NCI-H460 (cell line): Measurements from ENCODE around the gene SMAD1. TPM values are rescaled to one million over a fixed set of nuclear protein-coding genes. Genes with fewer than 3 reads are reported as not detected.

Source experiments
- DNase-seq: peaks from one replicate; pipeline ENCODE4 v3.0.0-alpha.2; 2016; ENCODE audit warnings: low read depth; ENCODE audit errors: extremely low read depth
- total RNA-seq: library from RNA; depleted of rRNA; stranded (reverse); fragments of >200 nt; shearing (Covaris generic); gene quantifications from 2 replicates; pipeline ENCODE4 v1.2.3, GENCODE V29; 2014

Gene SMAD1
- total RNA-seq, 1 experiment from 2014 or later: 23.1 TPM

- DNase-seq: no peak
These were observed 6.0 kb downstream of the SMAD1 start for GRCh38 chr4:145487631-145488030.

GRCh38 chr4:145488310-145488709 lies 6.7 kb downstream of the SMAD1 start:
- DNase-seq: no peak

GRCh38 chr4:145489556-145489955 lies 7.9 kb downstream of the SMAD1 start:
- DNase-seq: no peak

GRCh38 chr4:145490361-145490760 lies 8.7 kb downstream of the SMAD1 start:
- no peak for DNase-seq

- no peak for DNase-seq
These were observed 9.1 kb downstream of the SMAD1 start for GRCh38 chr4:145490796-145491195.

GRCh38 chr4:145492376-145492775 lies 10.7 kb downstream of the SMAD1 start:
- DNase-seq: no peak

GRCh38 chr4:145493166-145493565 lies 11.5 kb downstream of the SMAD1 start:
- DNase-seq: no peak

- no peak for DNase-seq
These were observed 13.1 kb downstream of the SMAD1 start for GRCh38 chr4:145494666-145495270.

- no peak for DNase-seq
These were observed 14.6 kb downstream of the SMAD1 start for GRCh38 chr4:145496292-145496691.

- DNase-seq: no peak
These were observed 15.8 kb downstream of the SMAD1 start for GRCh38 chr4:145497199-145498149.

GRCh38 chr4:145498430-145498829 lies 16.8 kb downstream of the SMAD1 start:
- no peak for DNase-seq

GRCh38 chr4:145501051-145501660 lies 19.5 kb downstream of the SMAD1 start:
- DNase-seq: no peak

GRCh38 chr4:145502809-145503208 lies 21.2 kb downstream of the SMAD1 start:
- no peak for DNase-seq

GRCh38 chr4:145503486-145504072 lies 21.9 kb downstream of the SMAD1 start:
- no peak for DNase-seq

- no peak for DNase-seq
These were observed 24.3 kb downstream of the SMAD1 start for GRCh38 chr4:145505995-145506394.

- no peak for DNase-seq
These were observed 26.0 kb downstream of the SMAD1 start for GRCh38 chr4:145507636-145508035.

- no peak for DNase-seq
These were observed 30.4 kb downstream of the SMAD1 start for GRCh38 chr4:145511913-145512522.

- DNase-seq: no peak
These were observed 31.5 kb downstream of the SMAD1 start for GRCh38 chr4:145513020-145513621.

- no peak for DNase-seq
These were observed 38.5 kb downstream of the SMAD1 start for GRCh38 chr4:145520172-145520571.

GRCh38 chr4:145521282-145521681 lies 39.6 kb downstream of the SMAD1 start:
- DNase-seq: no peak
